Ammon's horn (tissue), 1 donor: ENCODE results near the gene SESN1.
A peak's percentile ranks its signal among the peaks of the same experiment; 100 is the strongest.

ENCODE experiments used
- DNase-seq: peaks from one replicate; pipeline ENCODE4 v3.0.0-alpha.2; 2016; ENCODE audit warnings: low spot score

Gene SESN1

DNA sequence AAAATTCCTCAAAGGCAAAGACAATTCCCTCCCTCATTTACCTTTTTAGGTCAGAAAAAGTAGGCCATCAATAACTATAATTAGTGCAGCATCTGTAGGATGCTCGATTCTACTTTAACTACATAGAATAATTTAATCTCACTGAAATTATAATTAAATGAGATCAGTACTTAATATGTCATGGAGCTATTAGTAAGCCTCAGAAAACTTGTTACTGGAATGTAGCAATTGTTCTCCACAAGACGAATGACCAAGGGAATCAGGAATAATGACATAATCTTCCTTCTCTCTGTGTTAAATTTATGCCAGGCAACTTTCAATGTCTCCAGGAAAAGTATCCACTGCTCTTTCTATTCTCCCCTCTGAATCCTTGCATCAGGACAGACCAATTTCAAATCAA lies 34.1 kb downstream of the SESN1 start:
- no peak for DNase-seq

- DNase-seq = peak; percentile 38
Observed at GRCh38 chr6:109059571-109060021, 35.0 kb downstream of the SESN1 start.

- no peak for DNase-seq
Observed at GRCh38 chr6:109059153-109059552, 35.5 kb downstream of the SESN1 start.

- DNase-seq = no peak
Observed at GRCh38 chr6:109058620-109059019, 36.0 kb downstream of the SESN1 start.

- DNase-seq = no peak
Observed at GRCh38 chr6:109056661-109057060, 38.0 kb downstream of the SESN1 start.

DNA sequence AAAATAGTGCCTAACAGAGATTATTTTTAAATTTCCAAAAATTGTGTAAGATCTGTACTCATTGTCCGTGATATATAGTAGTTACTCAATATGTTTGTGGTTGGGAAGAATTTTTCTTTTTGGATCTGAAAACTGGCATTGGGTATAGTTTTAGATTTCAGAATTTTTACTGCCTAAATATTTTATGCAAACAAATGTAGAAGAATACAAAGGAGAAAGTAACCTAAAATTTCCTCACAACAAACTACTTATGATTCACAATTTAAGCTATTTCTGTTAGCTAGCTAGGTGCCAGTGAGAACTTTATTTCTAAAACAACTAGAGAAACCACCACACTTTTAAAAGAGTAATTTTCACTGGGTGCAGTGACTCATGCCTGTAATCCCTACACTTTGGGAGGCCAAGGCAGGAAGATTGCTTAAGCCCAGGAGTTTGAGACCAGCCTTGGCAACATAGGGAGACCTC lies 38.8 kb downstream of the SESN1 start:
- DNase-seq = no peak

- no peak for DNase-seq
Observed at GRCh38 chr6:109053336-109053735, 41.3 kb downstream of the SESN1 start.

DNA sequence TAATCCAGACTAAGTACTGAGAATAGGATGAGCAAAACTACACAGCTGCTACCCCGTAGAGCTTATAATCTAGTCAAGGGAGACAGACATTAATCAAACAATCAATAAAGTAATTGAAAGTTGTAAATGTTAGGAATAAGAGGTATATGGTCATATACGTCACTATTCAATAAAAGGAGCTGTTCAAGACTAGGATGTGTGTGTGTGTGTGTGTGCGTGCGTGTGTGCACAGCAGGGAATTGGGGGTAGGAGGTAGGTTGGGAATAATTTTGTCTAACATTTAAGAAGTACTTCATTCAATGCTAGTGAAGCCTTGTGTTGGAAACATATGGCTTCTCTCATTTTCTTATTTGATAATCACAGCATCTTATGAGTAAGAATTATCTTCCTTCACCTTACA lies 41.8 kb downstream of the SESN1 start:
- DNase-seq = no peak

DNA sequence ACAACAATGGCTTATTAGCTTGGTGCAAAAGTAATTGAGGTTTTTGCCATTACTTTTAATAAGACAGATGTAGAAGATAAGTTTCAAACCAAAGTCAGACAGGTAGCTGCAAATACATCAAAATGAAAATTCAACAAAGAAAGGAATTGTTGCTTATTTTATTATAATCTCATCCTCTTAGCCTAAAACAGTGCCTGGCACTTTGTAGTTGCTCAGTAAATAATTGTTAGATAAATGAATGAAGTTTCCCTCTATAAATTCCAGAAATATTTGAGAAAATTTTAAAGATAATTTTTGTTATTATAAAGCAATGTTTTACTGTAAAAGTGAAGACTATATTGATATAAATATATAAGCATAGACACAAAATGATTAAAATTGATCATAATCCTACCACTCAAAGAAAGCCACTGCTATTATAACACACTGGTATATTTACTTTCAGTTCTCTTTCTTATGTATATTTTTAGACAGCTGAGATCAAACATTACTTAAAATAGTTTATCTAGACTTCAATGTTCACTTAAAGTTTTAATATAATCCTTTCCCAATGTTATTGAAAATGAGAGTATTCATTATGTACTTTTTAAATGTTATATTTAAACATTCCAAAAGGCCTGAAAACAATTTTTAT lies 42.5 kb downstream of the SESN1 start:
- DNase-seq = no peak

DNA sequence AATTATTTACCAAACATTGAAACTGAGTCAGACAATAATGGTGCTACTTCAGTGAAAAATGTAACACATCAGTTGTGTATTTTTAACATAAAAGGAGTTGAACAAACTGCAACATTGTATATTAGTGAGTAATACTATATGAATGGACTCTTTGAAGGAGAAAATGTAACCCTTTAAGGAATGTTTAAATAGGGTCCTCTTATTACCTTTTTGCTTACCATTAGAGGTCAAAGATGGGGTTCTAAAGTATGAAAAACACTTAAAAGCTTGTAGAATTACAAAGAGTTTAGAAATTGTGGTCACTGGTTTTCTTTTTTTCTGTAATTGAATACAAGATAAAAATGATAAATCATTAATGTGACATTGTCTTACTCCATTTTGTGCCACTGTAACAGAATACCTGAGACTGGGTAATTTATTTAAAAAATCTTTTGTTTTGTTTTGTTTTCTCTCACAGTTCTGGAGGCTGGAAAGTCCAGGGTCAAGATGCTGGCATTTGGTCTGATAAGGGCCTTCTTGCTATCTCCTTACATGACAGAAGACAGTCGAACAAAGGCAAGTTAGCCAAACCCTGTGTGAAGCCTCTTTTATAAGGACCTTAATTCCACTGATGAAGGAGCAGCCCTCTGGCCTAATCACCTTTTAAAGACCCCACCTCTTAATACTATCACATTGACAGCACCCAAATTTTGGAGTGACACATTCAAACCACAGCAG lies 43.2 kb downstream of the SESN1 start:
- no peak for DNase-seq

DNA sequence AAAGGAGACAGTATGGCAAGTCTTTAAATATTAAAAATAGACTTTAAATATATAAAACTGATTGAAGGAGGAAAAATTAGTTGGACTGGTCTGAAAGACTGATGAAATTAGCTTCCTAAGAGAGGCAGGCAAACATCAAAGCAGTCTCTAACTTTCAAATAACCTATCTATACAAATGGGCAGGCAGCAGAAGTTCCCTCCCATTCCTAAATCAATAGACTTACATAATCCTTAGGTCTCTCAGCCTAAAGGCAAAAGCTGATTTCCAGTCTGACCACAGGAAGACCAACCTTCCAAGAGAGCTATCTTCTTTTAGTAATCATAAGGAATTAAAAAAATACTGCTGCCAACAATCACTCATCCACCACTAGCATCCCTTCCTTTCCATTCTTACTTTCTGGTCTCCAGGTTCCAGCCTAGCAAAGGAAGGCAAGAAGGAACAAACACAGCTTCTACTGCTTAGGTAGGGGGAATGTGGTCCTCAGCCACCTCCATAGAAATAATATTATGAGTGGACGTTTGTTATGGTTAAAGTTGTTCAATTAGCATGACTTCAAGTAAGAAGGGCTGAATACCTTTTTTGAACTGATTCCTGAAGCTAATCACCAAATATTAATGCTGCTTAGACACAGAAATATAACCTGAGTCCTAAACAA lies 44.1 kb downstream of the SESN1 start:
- no peak for DNase-seq

GRCh38 chr6:109050012-109050411 lies 44.6 kb downstream of the SESN1 start:
- DNase-seq = peak; percentile 83

- no peak for DNase-seq
Observed at GRCh38 chr6:109048670-109049415, 45.8 kb downstream of the SESN1 start.

GRCh38 chr6:109048176-109048575 lies 46.5 kb downstream of the SESN1 start:
- no peak for DNase-seq

GRCh38 chr6:109045493-109045892 lies 49.2 kb downstream of the SESN1 start:
- DNase-seq = no peak

DNA sequence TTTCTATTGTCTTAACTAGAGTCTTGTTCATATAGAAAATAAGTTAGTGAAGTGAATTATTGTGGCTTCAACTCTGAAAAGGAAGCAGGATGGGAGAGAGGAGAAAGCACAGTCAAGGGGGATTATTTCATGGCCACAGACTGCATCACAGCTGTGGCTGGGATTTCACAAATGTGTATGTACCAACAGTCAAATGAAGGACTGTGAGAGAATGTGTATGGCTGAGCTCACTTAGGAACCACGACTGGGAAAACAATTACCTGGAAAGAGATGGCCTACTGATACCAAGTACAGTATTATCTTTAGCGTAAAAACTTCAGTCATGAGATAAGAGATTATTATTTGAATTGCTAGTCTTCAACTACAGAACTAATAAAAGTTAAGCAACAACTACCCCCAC lies 54.9 kb downstream of the SESN1 start:
- DNase-seq = no peak

DNA sequence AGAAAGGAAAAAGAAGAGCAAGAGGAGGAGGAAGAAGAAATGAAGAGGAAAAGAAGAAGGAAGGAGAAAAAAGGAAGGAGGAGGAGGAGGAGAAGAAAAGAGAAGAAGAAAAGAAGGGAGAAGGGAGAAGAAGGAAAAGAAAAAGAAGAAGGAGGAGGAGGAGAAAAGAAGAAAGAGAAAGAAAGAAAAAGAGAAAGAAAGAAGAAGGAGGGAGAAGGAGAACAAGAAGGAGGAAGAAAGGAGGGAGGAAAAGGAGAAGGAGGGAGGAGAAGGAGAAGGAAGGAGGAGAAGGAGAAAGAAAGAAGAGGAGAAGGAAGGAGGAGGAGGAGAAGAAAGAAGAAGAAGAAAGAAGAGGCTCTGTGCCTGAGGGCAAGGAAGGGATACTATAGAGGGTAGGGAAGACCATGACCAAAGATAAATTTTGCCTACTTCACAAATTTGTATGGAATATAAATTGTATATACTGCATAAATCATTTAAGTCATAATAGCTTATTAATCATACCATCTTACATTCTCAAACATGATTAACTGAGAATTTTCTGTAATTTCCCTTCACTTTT lies 55.7 kb downstream of the SESN1 start:
- DNase-seq = no peak

- no peak for DNase-seq
Observed at GRCh38 chr6:109036574-109037294, 57.9 kb downstream of the SESN1 start.

DNA sequence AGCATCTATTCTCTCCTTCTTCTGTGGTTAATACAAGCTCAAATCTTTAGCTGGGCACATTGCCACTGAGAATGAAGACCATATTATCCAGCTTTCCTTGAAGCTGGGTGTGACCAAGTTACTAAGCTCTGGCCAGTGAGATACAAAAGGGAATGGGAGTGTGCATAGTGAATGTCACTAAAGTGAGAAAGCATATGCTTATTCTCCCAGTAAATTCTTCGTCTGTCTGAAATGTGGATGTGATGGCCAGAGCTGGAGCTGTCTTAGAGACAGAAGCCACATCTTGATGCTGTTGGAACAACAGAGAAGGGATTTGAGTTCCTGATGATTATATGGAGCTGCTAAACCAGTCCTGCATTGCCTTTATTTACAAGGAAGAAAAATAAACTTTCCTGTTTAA lies 60.1 kb downstream of the SESN1 start:
- DNase-seq = no peak

- DNase-seq = no peak
Observed at GRCh38 chr6:109033655-109034054, 61.0 kb downstream of the SESN1 start.

GRCh38 chr6:109031416-109031815 lies 63.2 kb downstream of the SESN1 start:
- no peak for DNase-seq
